ENCODE results near the gene TMEM72.

- TF ChIP-seq EZH2 (IDR thresholded peaks at IDR 0.05; ENCODE audit: borderline replicate concordance, insufficient read depth, low read depth, low read length, poor library complexity, severe bottlenecking) (no peak), CTCF (IDR thresholded peaks at IDR 0.05) (no peak)
Observed at GRCh38 chr10:44974082-44974627, 63.0 kb downstream of the TMEM72 start.

All from B cell (primary cell).